NCI-H2029 treated with DMSO at 0.1 percent for 48 hours (cell line): ENCODE data around the gene CCNYL1.

Source experiments
- DNase-seq: peaks from one replicate; lab custom pipeline; 2025; lab: John Stamatoyannopoulos, UW

CCNYL1 gene

DNA sequence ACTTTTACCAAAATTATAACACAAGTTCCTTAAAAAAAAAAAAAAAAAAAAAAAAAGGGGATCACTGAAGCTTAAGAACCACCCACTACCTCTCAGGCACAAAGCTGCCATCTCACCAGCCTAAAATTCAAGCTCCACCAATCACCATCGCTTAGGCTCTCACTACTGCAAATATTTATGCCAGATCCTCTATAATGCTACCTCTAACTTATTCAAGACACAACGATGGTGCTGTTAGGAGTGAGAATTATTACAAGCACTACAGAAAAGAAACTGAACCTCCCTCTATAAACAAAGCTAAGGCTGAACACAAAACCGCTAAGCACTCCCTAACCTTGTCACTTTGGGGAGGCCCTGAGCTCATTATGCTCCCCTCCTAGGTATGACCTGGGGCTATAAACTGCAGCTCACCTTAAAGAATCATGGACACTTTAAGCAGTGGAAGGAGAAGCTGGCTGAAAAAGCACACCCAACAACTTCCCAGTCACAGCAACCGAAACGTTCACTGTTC is 54.7 kb downstream of the CCNYL1 start:
- DNase-seq = no peak

DNA sequence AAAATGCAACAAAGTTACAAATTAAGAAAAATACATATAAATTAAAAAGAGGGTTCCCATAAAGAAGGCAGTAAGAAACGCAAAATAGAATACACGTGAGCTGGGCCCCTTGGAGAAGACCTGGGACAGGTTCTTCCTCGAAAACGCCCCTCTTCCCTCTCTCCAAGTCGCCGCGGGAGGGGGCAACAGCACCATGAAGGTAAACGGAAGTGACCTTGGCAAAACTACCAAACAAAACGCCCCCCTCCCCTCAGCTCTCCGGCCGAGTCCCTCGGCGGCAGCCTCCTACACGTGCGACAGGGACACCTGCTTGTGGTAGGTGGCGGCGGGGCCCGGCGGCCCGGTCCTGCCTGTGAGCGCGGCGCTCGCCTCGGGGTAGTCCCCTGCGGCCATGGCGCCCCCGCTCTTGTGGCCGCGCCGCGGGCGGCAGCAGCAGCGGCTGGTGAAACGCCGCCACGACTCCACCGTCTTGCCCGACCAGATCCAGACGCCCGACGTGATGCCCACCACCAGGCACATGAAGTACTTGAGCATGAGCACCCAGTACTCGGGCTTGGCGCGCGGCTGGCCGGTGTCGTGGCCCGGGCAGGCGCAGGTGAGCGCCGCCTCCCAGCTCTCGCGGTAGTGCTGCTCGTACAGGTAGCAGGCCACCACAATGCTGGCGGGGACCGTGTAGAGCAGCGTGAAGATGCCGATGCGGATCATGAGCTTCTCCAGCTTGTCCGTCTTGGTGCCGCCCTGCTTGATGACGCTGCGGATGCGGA is 55.4 kb downstream of the CCNYL1 start:
- no peak for DNase-seq

- no peak for DNase-seq
Observed at GRCh38 chr2:207767461-207768167, 56.2 kb downstream of the CCNYL1 start.

DNA sequence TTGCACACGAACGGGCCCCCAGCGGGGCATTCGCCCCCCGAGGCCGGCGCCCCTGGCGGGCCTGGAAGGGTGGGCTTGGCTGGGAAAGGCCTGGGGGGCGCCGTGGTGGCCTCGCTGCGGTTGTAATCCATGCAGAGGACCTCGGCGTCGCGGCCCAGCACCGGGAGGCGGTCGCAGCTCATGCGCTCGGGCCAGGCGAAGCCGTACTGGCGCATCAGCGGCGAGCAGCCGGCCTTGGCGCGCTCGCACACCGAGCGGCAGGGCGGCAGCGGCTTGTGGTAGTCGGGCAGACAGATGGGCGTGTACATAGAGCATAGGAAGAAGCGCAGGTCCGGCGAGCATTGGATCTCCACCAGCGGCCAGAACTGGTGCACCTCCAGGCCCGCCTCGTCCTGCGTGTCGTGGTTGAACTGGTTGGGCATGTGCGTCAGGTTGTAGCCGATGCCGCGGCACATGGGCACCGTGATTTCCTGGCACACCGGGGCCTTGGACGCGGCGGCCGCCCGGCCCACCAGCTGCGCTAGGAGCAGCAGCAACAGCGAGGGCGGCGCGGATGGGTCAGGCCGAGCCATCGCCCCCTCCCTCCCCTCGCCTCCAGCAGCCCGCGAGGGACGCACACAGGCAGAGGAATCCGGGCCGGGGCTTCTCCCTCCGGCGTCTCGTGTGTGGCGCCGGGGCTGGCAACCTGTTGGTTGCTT is 56.9 kb downstream of the CCNYL1 start:
- DNase-seq = no peak

DNA sequence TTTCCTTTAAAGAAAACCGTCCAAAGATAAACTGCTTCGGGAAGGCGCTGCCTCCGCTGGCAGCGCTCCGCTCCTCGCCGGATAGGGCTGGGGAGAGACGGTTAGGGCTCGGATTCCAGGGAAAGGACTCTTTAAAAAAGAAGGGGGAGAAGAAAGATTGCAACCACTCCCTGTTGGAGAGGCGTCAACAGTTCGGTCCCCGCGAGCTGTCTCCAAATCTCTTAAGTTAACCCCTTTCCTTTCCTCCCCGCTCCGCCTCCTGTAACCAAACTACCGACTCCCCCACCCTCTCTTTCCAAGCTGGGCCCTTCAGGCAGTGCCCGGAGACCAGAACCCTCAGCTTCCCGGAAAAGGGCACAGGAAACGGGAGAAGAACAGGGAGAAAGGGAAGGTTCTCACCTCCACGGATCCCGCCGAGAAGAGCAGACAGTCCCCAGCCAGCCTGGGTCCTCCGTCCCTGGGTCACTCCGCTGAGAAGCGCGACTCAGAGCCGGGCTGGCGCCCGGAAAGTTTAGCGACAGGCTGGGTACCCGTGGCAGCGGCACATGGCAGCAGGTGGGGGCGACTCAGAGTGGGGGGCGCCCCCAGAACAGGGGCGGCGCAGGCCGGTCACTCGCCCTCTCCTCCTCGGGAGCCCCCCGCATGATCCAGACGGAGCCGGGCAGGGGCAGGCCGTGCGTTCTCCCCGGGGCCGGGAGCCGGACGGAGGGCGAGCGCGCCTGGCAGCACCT is 57.6 kb downstream of the CCNYL1 start:
- no peak for DNase-seq

- no peak for DNase-seq
Observed at GRCh38 chr2:207770602-207771404, 59.4 kb downstream of the CCNYL1 start.

- DNase-seq = no peak
Observed at GRCh38 chr2:207771421-207771820, 60.0 kb downstream of the CCNYL1 start.

- DNase-seq = no peak
Observed at GRCh38 chr2:207772081-207772843, 60.8 kb downstream of the CCNYL1 start.

DNA sequence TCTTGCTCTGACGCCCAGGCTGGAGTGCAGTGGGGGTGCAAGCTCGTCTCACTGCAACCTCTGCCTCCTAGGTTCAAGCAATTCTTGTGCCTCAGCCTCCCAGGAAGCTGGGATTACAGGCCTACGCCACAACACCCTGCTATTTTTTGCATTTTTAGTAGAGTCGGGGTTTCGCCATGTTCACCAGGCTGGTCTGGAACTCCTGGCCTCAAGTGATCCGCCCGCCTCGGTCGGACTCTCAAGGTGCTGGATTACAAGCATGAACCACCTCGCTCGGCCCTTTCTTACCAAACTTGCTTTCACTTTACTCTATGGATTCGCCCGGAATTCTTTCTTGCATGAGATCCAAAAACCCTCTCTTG is 61.4 kb downstream of the CCNYL1 start:
- DNase-seq = no peak

DNA sequence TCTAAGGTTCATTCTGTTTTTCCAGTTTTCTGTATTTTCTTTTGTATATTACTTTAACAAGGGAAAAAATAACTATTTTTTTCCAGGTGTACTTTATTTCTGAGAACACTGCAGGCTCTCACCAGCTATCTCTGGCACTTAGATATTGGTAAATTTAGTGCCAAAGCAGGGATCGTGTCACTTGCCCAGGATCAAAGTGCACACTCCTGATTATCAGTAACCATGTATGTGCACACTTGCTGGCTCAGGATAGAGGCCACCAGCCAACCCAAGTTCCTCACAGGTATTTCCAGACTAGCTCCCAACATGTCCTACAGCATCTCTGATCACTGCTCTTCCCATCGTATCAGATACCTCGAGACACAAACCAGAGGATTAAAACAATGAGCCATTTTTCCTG is 64.0 kb downstream of the CCNYL1 start:
- no peak for DNase-seq

- DNase-seq = no peak
Observed at GRCh38 chr2:207777124-207777523, 65.7 kb downstream of the CCNYL1 start.

GRCh38 chr2:207778298-207778882 is 67.0 kb downstream of the CCNYL1 start:
- DNase-seq = no peak

DNA sequence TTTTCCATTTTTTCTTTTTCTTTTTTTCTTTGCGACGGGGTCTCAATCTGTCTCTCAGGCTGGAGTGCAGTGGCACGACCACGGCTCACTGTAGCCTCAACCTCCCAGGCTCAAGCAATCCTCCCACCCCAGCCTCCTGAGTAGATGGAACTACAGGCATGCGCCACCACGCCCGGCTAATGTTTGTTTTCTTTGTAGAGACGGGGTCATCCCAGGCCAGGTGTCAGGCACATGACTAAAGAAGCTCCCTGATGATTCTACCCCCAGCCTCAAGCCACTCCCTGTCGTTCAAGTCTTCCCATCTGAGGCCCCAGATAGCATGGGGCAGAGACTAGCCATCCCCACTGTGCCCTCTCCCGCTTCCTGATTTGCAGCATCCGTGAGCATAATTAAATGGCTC is 68.1 kb downstream of the CCNYL1 start:
- DNase-seq = no peak

- no peak for DNase-seq
Observed at GRCh38 chr2:207782238-207783030, 71.0 kb downstream of the CCNYL1 start.

DNA sequence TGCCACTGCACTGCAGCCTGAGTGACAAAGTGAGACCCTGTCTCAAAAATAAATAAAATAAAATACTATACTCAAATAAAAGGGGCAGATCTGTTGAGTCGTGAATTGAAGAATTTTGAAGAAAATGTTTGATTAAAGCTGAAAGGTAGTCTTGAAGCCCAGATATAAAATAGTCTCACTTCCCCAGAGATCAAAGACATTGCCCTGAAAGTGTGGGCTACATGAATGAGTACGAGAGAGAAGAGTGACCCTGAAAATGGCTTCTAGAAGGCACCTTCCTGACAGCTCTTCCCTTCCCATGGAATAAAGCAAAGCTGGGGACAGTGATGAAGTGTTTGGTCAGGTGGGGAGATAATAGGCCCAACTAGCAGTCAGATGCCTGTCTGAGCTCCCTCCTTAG is 72.1 kb downstream of the CCNYL1 start:
- no peak for DNase-seq

GRCh38 chr2:207784898-207785297 is 73.5 kb downstream of the CCNYL1 start:
- no peak for DNase-seq

DNA sequence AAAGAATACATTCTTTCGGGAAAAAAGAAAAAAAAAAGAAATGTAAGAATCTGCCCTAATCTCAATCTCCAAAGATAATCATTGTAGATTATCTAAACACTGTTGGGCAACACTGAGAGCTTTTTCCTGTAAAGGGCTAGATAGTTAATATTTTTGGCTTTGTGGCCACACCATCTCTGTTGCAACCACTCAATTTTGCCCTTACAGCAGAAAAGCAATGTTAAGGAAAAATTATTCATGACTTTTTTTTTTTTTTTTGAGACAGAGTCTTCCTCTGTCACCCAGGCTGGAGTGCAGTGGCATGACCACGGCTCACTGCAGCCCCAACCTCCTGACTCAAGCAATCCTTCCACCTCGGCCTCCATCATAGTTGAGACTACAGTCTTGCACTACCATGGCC is 75.6 kb downstream of the CCNYL1 start:
- DNase-seq = no peak

GRCh38 chr2:207787800-207788199 is 76.4 kb downstream of the CCNYL1 start:
- DNase-seq = no peak

GRCh38 chr2:207790898-207791297 is 79.5 kb downstream of the CCNYL1 start:
- no peak for DNase-seq
